HG02798 (cell line): Measurements from ENCODE around the gene AFF3.

Experiments used
- ATAC-seq: cut with Tn5 transposase; IDR thresholded peaks from one replicate; pipeline ENCODE4 v1.9.1; 2021; ENCODE audit warnings: mild to moderate bottlenecking; ENCODE audit not compliant: unreplicated experiment, poor library complexity

AFF3 gene

DNA sequence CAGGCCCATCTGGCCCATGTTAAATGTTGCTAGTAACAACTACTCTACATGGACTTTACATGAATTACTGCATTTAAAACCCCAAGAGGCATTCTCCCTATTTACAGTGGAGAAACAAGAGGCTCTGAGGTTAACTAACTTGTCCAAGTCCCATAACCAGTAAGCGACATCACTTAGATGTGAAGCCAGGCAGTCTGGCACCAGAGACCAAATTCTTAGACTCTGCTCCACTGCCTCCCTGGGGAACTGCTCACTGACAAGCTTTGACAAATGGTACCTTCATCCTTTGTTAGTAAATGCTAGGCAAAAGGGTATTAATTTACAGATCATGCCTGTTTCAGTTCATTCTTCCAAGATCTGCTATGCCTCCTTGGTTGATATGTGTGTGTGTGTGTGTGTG lies 124.8 kb downstream of the AFF3 start:
- ATAC-seq: no peak

DNA sequence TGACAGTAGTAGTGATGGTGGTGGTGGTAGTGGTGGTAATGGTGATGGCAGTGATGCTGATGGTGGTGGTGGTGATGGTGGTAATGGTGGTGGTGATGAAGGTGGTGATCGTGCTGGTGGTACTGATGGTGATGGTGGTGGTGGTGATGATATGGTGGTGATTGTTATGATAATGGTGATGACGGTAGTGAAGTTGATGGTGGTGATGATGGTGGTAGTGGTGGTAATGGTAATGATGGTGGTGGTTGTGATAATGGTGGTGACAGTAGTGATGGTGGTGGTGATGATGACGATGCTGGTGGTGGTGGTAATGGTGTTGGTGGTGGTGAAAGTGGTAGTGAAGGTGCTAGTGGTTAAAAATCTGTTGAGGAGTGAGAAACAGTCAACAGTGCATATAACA lies 125.6 kb downstream of the AFF3 start:
- ATAC-seq: no peak

DNA sequence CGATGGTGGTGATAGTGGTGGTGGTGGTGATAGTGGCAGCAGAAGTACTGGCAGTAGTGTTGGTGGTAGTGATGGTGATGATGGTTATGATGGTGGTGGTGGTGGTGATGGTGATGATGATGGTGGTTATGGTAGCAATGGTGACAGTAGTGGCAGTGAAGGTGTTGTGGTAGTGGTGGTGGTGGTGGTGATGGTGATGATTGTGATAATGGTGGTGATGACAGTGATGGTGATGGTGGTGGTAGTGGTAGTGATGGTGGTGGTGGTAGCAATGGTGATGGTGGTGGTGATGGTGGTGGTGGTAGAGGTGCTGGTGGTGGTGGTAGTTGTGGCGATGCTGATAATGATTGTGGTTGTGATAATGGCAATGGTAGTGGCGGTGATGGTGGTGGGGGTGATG lies 126.5 kb downstream of the AFF3 start:
- no peak for ATAC-seq

DNA sequence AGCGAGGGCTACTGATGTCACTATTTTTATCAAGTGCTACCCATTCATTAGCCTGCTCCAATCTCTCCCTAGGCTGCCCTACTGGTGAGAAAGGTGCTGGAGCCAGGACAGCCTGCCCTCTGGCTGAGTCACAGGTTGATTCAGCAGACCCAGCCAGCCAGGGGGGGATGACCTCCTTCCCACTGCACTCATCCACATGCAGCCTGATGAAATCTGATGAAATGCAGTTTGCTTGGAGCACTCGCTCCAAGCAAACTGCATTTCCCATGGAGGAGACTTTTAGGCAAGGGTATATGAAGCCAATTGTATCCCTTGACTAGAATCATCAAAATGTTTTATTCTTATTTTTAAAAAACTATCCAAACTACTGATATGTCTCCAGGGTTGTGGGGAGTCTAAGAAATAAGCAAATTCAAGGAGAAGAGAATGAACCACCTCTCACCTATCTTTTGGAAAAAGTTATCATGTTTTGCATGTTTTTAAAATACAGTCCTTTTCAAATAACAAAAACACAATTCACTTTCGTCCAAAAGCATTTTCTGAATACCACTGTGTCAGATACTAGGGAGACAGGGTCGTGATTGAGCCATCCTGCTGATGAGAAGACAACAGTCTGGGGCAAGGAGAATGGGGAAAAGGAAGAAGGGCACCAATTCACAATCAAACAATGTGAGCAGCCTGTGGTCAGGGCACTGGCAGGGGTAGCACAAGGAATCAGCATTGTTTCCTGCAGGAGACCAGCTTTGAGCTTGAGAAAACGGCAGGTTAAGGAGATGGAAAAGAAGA lies 128.3 kb downstream of the AFF3 start:
- no peak for ATAC-seq

DNA sequence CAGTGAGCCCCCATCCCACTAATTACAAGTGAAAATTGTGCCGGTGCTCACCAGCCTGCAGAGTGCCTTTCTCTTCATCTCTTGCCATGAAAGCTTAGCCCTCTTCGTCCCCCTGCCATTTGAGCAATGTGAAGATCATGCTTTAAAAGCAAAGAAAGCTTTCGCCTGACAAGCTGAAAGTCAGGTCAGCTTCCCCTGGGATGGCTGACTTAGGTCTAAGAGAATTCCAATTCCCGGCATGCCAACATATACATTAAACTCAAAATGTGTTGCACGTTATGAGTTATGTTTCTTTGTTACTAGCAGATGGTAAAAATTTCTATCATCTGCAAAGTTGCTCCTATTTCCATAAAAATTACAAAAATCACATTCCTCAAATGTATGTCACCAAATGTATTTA lies 129.8 kb downstream of the AFF3 start:
- ATAC-seq: no peak

DNA sequence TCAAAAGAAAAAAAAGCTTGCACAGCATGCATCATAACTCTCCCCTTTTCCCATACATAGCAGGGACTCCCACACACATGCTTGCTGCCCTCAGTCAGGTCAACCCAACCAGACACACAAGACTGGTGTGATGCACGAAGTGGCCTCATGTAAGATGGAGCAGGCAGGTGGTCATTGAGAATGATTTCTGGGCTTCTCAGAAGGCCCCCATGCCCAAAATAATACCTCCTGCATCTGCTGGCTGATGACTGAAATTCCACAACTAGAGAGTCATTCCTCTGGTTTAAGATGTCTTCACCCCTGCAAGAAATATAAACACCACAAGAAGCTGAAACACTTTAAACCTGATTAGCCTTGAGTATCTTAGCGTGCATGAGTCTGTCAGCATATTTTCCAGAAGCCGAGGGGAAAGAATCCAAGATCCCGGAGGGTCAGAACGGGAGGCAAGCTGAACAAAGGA lies 131.1 kb downstream of the AFF3 start:
- ATAC-seq: no peak

DNA sequence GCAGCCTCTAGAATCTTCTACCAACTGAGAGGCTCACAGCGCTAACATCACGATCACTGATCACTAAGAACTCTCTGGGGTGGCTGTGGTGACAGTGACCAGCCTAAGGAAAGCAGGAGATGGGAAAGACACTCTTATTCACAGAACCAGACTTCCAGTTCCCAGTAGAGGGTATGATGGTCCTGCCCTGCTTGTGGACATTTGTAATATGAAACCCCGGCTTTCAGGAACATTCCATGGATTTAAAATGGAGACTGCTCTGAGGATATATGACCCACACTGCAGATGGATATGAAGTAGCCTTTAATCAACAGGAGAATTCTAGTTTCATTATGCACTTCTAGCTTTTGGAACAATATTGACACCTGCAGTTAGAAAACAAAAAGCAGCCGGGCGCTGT lies 131.8 kb downstream of the AFF3 start:
- no peak for ATAC-seq

DNA sequence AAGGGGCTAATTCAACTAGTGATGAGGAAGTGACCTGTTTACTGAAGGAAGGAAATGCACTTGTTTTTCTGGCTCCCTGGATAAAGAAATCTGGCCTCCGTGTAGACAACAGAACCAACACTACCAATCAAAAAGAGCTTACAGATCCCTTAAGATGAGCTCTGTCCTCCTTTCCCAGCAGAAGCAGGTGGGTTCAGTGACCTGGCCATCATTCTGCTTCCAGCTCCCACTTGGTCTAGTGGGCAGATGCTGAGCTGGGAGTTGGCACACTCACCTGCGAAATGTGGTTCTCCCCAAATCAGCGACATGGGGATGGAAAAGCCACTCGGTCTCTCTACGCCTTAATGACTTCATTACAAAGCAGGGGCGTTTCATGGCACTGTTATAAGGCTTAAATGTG lies 132.6 kb downstream of the AFF3 start:
- no peak for ATAC-seq

DNA sequence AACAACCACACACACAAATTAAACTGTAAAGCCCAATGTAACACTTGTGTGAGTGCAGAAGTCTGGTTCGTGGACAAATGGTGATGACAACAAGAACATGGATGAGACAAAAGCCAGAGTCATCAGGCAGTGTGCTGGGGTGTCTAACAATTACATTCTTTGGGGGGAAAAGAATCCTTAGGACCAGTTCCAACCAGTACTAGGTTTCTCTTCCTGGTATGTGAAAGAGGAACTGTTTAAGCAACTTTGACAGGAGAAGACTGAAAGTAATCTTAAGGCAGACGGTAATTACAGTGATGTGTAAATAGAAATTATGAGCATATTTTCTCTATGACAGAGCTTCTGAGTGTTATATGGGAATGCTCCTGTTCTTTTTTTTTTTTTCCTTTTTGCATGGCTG lies 133.4 kb downstream of the AFF3 start:
- ATAC-seq: no peak

DNA sequence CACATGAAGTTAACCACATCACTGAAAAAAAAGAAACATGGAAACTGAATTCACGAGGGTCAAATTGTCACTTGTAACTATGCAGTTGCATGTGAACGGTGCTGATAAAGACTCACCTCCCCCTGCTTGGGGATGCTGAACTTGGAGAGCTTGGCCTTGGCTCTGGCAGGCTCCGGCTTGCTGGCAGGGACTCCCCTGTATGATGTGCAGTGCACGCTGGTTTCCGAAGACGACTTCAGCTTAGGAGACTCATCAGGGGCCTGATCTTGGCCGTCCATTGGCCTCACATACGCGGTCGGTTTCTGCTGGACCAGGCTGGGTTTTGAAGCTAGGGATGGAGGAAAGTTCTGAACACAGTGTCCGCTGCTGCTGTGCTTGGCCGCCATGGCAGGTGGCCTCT lies 135.9 kb downstream of the AFF3 start:
- ATAC-seq: no peak

DNA sequence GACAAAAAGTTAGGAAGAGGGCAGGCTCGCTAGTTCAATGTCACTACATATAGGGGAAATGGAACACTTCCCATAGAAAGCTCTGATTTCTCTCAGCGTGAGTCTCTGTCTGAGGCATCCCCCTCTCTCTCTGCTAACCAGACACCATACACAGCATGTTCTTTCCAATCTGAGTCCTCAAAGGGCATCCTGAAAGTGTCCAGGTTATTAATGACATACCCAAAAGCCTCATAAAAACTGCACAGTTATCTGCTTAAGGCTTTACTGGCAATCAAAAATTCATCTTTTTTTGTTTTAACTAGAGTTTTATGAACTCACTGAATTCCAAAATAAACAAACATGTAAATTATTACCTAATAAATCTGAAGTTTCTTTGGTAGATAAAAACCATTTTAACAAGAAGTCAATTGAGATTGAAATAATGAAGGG lies 137.4 kb downstream of the AFF3 start:
- ATAC-seq: no peak

DNA sequence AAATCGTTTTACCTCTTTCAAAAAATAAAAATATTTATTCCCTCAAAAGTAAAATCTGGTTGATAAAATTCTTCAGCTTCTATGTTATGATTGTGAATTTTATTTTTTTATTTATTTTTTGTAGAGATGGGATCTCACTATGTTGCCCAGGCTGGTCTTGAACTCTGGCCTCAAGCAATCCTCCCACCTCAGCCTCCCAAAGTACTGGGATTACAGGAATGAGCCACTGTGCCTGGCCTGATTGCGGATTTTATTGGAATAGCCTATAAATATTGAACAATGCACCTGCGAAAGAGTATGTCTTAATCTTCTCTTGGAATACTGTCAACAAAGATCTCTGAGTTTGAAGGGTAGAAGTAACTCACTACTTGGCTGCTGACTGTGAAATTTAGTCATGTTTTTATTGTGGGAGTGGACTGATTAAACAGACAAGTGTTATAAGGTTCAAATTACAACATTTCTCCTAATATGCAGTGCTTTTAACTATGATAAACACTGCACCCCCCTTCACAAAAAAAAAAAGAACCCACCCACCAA lies 138.0 kb downstream of the AFF3 start:
- no peak for ATAC-seq

DNA sequence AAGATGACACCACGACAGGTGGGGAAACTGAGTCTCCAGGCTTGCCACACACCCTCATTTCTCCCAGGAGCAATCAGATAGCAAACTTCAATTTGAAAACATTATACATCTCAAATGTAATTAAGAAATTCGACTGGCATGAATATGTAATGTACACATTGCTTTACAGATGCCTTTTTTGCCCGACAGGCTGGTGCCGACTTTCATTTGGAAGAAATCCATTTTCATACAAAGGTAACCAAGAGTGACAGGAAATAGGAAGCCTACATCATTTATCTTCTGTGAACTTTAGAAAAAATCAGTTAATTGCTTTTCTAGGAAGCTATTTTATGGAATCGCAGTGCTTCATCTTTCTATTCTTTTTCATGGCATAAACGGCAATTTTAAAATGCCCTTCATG lies 140.3 kb downstream of the AFF3 start:
- no peak for ATAC-seq

DNA sequence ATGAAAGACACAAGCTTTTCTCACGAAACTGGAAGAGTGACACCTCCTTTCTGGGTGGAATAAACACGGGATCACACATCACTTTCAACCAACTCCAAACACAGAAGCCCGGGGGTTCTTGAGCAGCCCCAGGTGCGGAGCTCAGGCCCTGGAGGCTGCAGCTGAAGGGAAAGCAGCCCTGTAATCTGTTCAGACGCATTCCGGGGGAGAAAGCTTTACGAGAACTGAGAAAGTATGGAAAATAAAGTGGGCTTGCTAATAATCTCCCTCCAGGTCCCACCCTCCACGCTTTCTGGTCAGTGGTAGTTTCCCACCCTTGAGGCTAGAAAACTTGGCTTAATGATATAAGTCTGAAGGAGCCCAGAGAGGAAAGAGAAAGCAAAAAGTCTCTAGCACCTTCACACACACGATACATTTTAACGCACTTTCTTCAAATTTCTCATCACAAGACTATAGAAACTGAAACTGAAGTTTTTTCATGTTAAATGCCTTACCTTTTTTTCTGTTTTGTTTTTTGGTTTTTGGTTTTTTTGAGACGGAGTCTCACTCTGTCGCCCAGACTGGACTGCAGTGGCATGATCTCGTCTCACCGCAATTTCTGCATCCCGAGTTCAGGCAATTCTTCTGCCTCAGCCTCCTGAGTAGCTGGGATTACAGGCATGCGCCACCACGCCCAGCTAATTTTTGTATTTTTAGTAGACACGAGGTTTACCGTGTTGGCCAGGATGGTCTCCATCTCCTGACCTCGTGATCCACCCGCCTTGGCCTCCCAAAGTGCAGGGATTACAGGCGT lies 141.3 kb downstream of the AFF3 start:
- no peak for ATAC-seq

DNA sequence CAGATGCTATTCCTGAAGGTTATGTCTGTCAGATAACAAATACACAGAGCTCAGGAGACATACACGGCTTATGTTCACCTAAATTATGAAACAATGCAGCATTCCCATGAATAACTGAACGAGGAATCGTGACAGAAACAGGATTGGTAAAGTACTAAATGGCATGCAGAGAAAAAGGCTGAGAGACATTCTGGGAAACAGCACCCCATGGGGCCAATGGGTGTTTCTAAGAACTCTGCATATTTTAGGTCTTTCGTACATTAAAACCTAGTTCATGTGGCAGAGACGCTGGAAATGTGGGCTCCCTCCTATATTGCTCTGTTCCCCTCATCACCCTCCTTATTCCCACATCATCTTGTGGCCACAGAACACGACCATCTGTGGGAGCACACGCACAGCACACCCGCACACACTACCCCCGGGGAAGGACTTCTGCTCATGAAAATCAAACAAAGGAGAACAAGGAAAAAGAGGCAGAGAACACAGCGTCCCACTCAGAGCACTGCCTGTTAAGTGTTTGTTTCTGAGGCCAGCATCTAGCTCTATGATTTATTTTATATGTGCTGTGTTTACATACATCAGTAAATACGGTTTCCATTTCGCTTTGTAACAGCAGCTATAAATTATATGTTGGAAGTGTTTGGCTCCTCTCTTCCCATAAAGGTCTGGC lies 143.6 kb downstream of the AFF3 start:
- no peak for ATAC-seq

DNA sequence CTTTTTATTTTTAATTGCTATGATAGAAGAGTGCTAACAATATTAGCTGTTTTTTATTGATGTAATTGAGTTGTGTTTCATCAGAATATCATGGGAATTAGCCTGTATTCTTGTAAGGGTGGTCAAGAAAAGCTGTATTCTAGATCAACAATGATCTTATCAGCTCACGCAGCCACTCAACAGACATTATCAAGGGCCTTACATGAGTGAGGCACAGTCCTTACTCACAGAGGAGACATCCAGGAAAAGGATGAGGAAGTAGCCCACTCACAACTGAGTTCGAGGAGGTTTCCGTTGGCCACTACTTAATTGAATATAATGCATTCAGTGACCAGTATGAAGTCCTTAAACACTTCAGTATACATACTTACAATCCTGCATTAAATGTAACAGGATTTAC lies 152.5 kb downstream of the AFF3 start:
- no peak for ATAC-seq

DNA sequence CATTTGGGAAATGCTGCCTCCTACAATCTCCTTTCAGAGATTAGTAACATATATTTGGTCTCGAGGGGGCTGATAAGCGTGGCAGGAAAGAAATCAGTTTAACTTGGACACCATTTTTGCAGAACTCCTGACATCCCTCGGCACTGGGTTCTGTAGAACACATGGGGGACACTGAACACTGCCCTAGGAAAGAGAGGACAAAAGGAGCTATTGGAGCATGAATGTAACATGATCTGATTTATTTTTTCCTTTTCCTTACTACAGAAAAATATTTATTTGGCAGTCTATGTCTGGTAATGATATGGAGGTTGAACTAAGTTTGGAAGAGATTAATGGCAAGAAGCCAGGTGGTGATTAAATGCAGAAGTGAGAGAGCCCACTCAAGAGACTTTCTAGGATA lies 153.8 kb downstream of the AFF3 start:
- no peak for ATAC-seq

DNA sequence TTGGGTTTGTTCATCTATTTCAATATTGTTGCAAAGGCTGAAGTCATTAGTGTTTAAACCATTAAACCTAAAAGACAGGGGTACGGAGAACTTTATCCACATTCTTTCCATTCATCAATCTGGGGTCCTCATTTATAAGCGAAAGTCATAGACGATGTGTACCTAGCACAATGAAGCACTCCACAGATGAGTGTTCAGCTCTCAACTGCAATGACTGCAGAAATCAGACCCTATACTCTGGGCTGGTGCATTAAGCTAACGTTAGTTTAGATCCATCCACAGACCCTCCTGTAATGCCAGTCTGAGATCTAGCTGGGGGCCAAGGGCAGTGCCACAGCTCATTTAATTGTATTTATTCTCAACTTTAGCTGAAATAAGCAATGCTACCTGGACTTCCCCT lies 155.2 kb downstream of the AFF3 start:
- ATAC-seq: no peak

DNA sequence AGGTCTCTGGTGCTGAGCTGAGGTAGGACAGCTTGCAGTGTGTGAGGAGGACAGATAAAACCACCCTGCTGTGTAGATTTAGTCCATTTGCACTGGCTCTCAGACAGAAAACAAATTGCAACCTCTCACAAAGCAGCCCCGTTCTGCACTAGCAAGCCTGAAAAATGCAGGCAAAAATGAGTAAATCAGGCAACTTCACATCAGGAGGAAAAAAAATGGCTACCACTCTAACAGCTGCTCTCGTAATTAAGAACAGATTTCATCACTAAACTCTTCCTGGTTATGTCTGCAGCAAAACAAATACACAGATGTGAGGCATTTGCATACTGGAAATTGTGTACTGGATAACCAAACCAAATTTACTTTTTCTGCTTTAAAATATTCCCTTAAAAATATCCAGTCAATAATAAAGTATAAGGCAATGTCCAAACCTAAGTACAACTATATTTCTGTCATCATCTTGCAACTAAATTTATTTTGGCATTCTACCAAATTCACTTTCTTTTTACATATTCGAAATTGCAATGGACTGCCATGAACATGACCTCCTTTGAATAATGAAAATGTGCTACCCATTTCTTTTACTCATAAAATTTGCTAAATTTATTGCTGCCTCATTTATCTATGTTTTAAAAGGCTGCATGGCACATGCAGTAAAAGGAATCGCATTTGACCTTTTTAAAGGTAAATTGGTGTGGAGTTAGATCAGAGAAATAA lies 157.4 kb downstream of the AFF3 start:
- ATAC-seq: no peak

DNA sequence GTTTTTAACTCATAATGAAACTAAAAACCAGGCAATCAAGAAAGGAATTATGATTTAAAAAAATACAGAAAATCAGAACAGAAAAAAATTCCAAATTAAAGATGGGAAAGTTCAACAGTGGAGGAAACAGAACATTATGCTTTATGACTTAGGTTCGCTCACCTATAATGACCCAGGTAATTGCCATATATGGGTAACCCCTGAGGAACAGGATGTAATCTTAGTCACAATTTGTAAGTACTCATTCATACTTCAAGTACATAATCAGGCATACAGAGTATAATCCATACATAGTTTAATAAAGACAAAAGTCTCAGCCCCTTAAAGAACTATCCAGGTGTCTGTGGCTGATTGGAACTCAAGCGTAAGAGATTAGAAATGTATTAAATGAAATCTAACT lies 159.6 kb downstream of the AFF3 start:
- no peak for ATAC-seq
